Measurements from ENCODE around the gene DNAJB4.
"Not testable (repeated sequence)": the region's sequence is repeated elsewhere in the genome, so short reads cannot be mapped to it uniquely, and the experiment has no call there.

Gene DNAJB4

GRCh38 chr1:77990629-77991204 is 14.0 kb upstream of the DNAJB4 start:
- no peak for DNase-seq (ENCODE audit: low read depth in 2 of 2)

DNA sequence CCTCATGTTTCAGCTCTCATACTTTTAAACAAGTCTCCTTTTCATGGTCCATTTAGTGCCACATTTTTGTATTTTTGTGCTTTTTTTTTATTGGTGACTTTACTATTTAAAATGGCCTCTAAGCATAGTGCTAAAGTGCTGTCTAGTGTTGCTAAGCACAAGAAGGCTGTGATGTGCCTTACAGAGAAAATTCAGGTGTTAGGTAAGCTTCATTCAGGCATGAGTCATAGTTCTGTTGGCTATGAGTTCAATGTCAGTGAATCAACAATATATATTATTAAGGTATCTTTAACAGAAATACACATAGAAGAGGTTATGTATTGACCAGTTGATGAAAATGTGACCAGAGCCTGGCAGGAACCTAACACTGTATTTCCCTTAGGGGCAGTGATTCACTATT is 13.1 kb upstream of the DNAJB4 start:
- DNase-seq (ENCODE audit: low read depth in 2 of 2) = no peak

GRCh38 chr1:77994117-77994705 is 10.5 kb upstream of the DNAJB4 start:
- DNase-seq (ENCODE audit: low read depth in 2 of 2) = no peak

DNA sequence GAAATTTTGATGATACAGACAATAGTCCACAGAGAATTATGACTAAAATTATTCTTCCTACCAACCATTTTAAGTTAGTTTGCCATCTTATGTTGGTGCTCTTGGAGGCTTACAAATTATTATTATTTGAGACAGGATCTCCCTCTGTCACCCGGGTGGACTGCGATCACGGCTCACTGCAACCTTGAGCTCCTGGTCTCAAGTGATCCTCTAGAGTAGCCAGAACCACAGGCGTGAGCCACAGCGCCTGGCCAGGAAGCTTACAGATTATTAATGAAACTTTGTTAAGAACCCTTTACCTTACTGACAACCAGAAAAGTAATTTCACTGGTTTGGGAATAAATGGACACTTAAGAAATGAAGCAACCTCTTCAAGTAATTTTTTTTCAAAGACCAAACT is 8.0 kb upstream of the DNAJB4 start:
- DNase-seq (ENCODE audit: low read depth in 2 of 2) = no peak

DNA sequence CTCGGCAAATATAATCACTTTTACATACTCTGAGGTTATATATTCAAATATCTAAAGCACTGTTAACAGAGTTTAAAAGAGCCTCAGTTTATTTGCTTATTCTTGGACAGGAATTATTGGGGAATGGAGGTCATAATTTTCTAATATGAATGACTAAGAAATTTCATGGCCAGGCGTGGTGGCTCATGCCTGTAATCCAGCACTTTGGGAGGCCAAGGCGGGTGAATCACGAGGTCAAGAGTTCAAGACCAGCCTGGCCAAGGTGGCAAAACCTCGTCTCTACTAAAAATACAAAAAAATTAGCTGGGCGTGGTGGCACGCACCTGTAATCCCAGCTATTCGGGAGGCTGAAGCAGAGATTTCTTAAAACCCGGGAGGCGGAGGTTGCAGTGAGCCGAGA is 4.2 kb upstream of the DNAJB4 start:
- not testable (repeated sequence) for DNase-seq (ENCODE audit: low read depth in 2 of 2)

- no peak for DNase-seq (ENCODE audit: low read depth in 2 of 2)
Measured at GRCh38 chr1:78003070-78003746, 1.5 kb upstream of the DNAJB4 start.

DNA sequence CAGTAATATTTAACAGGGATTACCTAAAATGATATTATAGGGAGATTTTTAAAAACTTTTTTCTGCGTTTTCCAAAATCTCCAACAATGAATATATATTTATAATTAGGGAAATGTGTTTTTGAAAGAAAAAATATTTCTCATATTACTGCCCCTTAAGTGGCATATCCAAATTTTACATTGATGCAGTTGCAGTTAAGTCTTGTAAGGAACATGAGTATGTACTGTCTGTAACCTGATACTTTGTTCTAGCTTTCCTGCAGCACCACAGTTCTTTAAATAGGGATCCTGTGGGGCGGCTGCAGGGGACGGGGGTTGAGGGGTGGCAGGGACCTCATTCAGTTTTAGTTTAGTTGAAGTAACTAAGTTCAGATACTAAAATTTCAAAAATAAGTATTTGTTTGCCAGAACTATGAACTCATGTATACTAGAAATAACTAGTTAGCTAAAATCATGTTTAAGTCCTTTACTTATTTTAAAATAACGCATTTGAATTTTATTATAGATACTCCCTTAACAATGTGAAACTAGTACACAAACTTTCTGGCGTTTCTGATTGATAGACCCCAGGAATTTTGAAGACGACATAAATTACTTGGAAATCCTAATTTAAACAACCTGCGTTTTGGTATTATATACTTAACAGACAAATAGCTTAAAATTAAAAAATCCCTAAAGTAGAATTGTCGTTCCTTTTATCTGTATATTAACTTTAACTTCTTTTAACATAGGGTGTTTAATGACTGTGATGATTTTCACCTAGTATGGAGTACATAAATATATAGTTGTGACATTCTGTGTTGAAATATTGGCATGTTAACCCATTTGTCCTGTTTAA is 639 bp upstream of the DNAJB4 start:
- DNase-seq (ENCODE audit: low read depth in 2 of 2) = no peak

GRCh38 chr1:78005448-78005722 is 646 bp downstream of the DNAJB4 start:
- DNase-seq (ENCODE audit: low read depth in 2 of 2) = no peak

- no peak for DNase-seq (ENCODE audit: low read depth in 2 of 2)
Measured at GRCh38 chr1:78005755-78006154, 1.0 kb downstream of the DNAJB4 start.

- DNase-seq (ENCODE audit: low read depth in 2 of 2) = no peak
Measured at GRCh38 chr1:78006521-78006920, 1.8 kb downstream of the DNAJB4 start.

DNA sequence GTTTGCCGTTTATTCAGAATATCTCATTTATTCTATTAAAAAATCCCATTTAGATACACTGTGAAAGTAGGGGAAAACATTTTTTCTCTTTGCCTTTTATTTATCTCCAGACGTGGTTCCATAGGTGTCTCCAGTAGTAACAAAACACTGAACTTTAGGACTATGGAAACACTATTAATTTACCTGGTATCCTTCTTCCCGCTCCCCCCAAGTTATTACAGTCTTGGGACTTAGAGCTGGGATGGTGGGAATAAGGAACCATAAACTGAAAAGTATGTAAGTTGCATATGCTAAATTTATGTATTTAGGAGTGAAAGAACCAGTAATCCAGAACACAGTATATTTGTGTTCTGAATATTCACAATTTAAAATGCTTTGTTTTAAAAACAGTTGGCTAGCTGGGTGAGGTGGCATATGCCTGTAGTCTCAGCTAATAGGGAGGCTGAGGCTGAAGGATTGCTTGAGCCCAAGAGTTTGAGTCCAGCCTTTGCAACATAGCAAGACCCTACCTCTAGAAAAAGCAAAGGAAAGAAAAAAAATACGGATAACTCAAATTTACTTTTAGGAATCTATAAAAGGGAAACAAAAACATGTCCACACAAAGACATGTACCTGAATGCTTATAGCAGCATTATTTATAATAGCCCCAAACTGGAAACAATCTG is 3.1 kb downstream of the DNAJB4 start:
- DNase-seq (ENCODE audit: low read depth in 2 of 2) = no peak

DNA sequence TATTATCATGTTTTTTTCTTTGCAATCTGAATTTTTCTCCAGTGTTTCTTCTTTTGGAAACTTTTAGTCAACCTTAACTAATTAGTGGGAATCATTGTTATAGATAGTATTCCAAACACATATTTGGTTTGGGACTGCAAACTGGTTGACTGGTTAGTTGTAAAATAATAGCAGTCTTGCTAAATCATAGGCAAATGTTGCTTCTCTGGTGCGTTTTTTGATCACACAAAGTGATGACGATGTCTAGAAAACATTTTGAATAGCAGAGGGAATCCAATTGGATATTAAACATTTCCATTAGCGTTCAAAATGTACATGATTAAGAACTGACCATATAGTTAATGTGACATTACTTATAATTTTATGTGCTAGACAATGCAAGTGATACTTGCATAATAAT is 4.5 kb downstream of the DNAJB4 start:
- DNase-seq (ENCODE audit: low read depth in 2 of 2) = no peak

DNA sequence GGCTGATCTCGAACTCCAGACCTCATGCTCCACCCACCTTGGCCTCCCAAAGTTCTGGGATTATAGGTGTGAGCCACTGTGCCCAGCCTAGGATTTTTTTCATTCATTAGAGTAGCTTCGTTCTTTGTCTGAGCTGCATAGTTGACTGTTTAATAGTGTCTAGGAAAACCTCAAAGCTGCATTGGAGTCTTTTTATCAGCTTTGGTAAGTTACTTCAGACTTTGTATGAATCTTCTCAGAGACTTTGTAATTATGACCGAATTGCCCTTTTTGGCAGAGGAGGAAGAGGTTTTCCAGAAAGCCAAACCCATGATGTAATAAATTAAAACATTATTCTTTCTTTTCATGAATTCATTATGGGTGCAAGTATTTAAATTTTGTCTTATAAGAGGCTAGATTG is 5.1 kb downstream of the DNAJB4 start:
- no peak for DNase-seq (ENCODE audit: low read depth in 2 of 2)

DNA sequence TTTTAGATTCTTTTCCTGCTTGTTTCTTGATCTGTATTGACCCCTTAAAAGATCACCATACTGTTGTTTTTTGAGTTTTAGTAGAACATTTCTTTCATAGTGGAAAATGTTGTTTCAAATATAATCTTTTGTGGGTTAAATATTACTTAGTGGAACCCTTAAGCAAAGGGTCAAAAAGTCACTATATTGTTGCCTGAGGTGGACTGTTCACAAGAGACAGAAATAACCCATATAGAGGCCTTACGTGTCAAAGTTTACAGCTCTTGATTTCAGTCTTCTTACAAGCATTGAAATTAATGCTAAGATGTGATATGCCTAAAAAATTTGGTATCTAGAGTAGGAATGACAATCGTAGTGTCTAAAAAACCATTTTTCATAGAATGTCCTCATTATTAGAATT is 6.3 kb downstream of the DNAJB4 start:
- DNase-seq (ENCODE audit: low read depth in 2 of 2) = no peak

DNA sequence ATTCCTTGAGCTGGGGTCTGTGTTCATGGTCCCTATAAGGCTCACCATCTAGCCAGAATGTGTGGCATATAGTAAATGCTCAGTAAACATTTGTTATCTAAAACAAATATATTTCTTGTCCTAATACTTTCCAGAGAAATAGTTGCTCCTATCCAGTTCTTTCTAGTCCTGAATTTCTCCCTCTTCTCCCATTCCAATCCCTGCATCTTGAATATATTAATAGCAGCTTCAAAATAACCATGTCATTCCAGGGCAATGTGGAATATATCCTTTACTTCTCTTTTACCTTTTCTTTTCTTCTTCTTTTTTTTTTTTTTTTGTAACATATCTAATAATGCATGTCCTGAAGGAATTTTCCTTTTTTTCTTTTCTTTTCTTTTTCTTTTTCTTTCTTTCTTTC is 10.4 kb downstream of the DNAJB4 start:
- no peak for DNase-seq (ENCODE audit: low read depth in 2 of 2)

- DNase-seq (ENCODE audit: low read depth in 2 of 2) = no peak
Measured at GRCh38 chr1:78019024-78019423, 14.3 kb downstream of the DNAJB4 start.

- not testable (repeated sequence) for DNase-seq (ENCODE audit: low read depth in 2 of 2)
Measured at GRCh38 chr1:78021134-78021533, 16.4 kb downstream of the DNAJB4 start.

GRCh38 chr1:78029793-78030192 is 25.1 kb downstream of the DNAJB4 start:
- no peak for DNase-seq (ENCODE audit: low read depth in 2 of 2)

- no peak for DNase-seq (ENCODE audit: low read depth in 2 of 2)
Measured at GRCh38 chr1:78032996-78033796, 28.5 kb downstream of the DNAJB4 start.

DNA sequence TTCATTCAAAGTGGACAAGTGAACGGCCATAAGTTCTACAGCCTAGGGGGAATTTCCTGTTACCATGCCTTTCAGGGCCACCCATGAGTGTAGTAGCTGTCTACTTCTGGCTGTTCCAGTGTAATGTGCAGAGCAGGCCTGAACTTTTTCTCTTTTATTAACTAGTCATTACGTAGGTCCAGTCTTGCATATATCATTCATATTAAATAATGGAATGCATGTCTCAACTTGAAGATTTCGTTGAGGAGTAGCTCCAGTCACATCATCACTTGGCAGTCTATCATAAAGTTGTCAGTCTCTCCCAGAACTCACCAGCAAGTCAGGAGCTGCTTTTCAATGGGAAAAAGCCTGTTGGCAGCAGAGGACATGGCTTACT is 29.0 kb downstream of the DNAJB4 start:
- no peak for DNase-seq (ENCODE audit: low read depth in 2 of 2)

GRCh38 chr1:78035121-78035520 is 30.4 kb downstream of the DNAJB4 start:
- no peak for DNase-seq (ENCODE audit: low read depth in 2 of 2)

DNA sequence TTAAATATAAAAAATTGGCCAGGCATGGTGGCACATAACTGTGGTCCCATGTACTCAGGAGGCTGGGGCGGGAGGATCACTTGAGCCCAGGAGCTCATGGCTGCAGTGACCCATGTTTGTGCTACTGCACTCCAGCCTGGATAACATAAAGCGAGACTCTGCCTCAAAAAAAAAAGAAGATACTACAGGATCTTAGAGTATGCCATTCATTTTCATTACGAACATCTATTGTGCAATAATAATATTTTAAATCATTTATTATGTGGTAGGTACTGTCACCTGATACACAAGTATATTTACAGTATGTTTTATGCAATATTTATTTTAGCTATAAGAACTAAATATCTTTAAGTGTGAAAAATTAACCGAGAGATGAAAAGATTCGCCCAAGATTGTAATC is 31.7 kb downstream of the DNAJB4 start:
- no peak for DNase-seq (ENCODE audit: low read depth in 2 of 2)

Measured in stimulated activated CD8-positive, alpha-beta memory T cell treated with anti-CD3 and anti-CD28 coated beads, Interleukin-15, amount 100 ng/mL, for 4 hours (primary cell).